Spleen (tissue), 13 donors: ENCODE data around the gene FAM236B. TPM values are rescaled to one million over a fixed set of nuclear protein-coding genes. Genes with fewer than 3 reads are reported as not detected.
"Not testable (repeated sequence)": the region's sequence is repeated elsewhere in the genome, so short reads cannot be mapped to it uniquely, and the experiment has no call there.

ENCODE experiments used
- DNase-seq: peaks from one replicate; pipeline ENCODE4 v3.0.0-alpha.2; 2020
- H3K27ac ChIP-seq, 8 donors: fragments of 200-600 bp; sonication (generic) in 7 of 8; 1 replicate in 4 of 8; 2 replicates in 4 of 8; pipeline versions ENCODE4 v1.5.0 to v1.8.0; 2016 to 2021; ENCODE audit warnings: inconsistent platforms in 4 of 8, mild to moderate bottlenecking in 4 of 8, moderate library complexity in 1 of 8
- H3K27me3 ChIP-seq, 7 donors: fragments of 200-600 bp; sonication (generic) in 6 of 7; replicated peaks in 1 of 7; 1 replicate in 4 of 7; 2 replicates in 3 of 7; pipeline versions ENCODE4 v1.5.0 to v1.8.0; 2016 to 2021; ENCODE audit warnings: inconsistent platforms in 3 of 7, mild to moderate bottlenecking in 1 of 7
- H3K36me3 ChIP-seq, 6 donors: fragments of 200-600 bp; sonication (generic) in 5 of 6; 1 replicate in 4 of 6; 2 replicates in 2 of 6; pipeline versions ENCODE4 v1.5.0 to v1.8.0; 2016 to 2021; ENCODE audit warnings: inconsistent platforms in 2 of 6
- H3K4me1 ChIP-seq, 6 donors: fragments of 200-600 bp; sonication (generic) in 5 of 6; 1 replicate in 3 of 6; 2 replicates in 3 of 6; pipeline versions ENCODE4 v1.5.0 to v1.8.0; 2016 to 2021; ENCODE audit warnings: inconsistent platforms in 3 of 6
- H3K4me3 ChIP-seq, 8 donors: fragments of 200-600 bp; sonication (generic) in 7 of 8; 1 replicate in 4 of 8; 2 replicates in 4 of 8; pipeline versions ENCODE4 v1.5.0 to v1.8.0; 2016 to 2021; ENCODE audit warnings: inconsistent platforms in 4 of 8, mild to moderate bottlenecking in 4 of 8, moderate library complexity in 2 of 8
- H3K9me3 ChIP-seq, 8 donors: fragments of 200-600 bp; sonication (generic) in 7 of 8; 1 replicate in 4 of 8; 2 replicates in 4 of 8; pipeline versions ENCODE4 v1.5.0 to v1.8.0; 2016 to 2021; ENCODE audit warnings: inconsistent platforms in 4 of 8
- WGBS, 5 donors: extraction: QIAGEN DNeasy Blood & Tissue Kit in 3 of 5; methylation state at CpG; one replicate each; pipeline versions ENCODE4 v1.1.5 to v1.1.7; 2013 to 2018; 5-methylcytosine and 5-hydroxymethylcytosine counted together
- intact Hi-C: fragments of 100-400 bp; cut with DNase I; formaldehyde crosslinking; loops from one replicate; pipeline ENCODE4 v1.15.0; 2023; ENCODE audit warnings: low total_unique reads
- long read RNA-seq, 2 donors: transcript quantifications; one replicate each; lab custom pipeline, GENCODE V29; 2026
- polyA plus RNA-seq, 3 donors: library from polyadenylated mRNA; stranded (reverse); fragments of 200-250 nt; gene quantifications; one replicate each; pipeline ENCODE4 v1.2.1, GENCODE V29; 2013
- total RNA-seq, 7 donors: library from RNA; depleted of rRNA in 3 of 7; stranded (reverse); fragments of >200 nt in 3 of 7; fragmentation: NEBNext Ultra II Directional in 4 of 7; extraction: Animal tissue kit (Norgen Biotek cat#: 25700) in 4 of 7; gene quantifications; one replicate each; pipeline versions ENCODE4 v1.1.0 to v1.2.1, GENCODE V29; 2016 to 2021
- donor health status: healthy with polysubstance abuse.
- donor health status: DM: no; HTN: no; CAD: no; lungs with moderate emphysema.
- donor health status: DM: no; HTN: no; CAD: no.
- donor health status: Bipolar disorder and iron deficiency.
- donor health status: healthy.
- donor health status: DM: no; HTN: no; CAD: no.
- donor health status: DM: yes; HTN: yes; CAD: no.

FAM236B gene
- not detected for total RNA-seq
- polyA plus RNA-seq: not detected
- long read RNA-seq, donor 1: 0 reads
- long read RNA-seq, donor 2: 0 reads

DNA sequence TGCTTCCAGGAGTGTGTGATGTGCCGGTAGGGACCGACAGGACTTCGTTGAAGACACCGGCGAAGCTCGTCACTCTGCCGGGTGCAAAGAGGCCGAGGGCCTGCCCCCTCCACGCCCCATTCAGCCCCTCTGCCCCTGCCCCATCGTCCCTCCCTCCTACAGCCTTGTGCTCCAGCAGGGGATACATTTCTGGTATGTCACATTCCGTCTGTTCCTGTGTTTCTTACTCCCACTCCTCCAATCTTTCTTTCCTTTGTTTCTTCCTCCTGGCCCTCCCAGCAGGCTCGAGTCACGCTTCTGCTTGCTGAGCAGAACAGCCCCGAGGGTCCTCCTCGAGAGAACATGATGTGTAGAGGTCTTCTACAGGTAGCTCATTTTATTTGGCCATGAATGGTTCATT, at the start of gene FAM236B:
TSS of gene FAM236B (minus strand) at position 101 of the 400 bp plus-strand sequence. CDS start at position 1, 100 bp downstream.
- H3K27me3 ChIP-seq, DNase-seq, H3K4me3 ChIP-seq, H3K4me1 ChIP-seq, H3K9me3 ChIP-seq, intact Hi-C loops, H3K36me3 ChIP-seq, H3K27ac ChIP-seq: not testable (repeated sequence)
- no CpG with 5 or more reads among the region's 15 CpGs for WGBS, 5 donors

DNA sequence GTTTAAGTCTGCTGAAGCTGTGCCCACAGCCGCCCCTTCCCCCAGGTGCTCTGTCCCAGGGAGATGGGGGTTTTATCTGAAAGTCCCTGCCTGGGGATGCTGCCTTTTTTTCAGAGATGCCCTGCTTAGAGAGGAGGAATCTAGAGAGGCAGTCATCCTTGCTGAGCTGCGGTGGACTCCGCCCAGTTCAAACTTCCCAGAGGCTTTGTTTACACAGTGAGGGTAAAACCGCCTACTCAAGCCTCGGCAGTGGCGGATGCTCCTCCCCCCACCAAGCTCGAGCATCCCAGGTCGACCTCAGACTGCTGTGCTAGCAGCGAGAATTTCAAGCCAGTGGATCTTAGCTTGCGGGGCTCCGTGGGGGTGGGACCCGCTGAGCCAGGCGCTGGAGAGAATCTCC, 48.2 kb upstream of the FAM236B start:
- DNase-seq, H3K27ac ChIP-seq, H3K4me1 ChIP-seq, intact Hi-C loops, H3K36me3 ChIP-seq, H3K4me3 ChIP-seq, H3K9me3 ChIP-seq, H3K27me3 ChIP-seq: not testable (repeated sequence)
- whole genome bisulfite sequencing, 5 donors: no CpG with 5 or more reads among the region's 13 CpGs

DNA sequence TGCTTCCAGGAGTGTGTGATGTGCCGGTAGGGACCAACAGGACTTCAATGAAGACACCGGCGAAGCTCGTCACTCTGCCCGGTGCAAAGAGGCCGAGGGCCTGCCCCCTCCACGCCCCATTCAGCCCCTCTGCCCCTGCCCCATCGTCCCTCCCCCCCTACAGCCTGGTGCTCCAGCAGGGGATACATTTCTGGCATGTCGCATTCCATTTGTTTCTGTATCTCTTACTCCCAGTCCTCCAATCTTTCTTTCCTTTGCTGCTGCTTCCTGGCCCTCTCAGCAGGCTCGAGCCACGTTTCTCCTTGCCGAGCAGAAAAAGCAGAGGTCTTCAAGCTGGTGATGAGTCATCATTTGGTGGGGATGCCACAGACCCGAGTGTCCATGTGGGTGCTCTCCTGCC, 25.6 kb upstream of the FAM236B start, which contains the start of gene FAM236D:
TSS of gene FAM236D (minus strand) at position 101 of the 400 bp plus-strand sequence. CDS start at position 1, 100 bp downstream.
- H3K4me1 ChIP-seq, H3K9me3 ChIP-seq, H3K4me3 ChIP-seq, H3K27me3 ChIP-seq, H3K27ac ChIP-seq, DNase-seq, intact Hi-C loops, H3K36me3 ChIP-seq: not testable (repeated sequence)
- no CpG with 5 or more reads among the region's 13 CpGs for WGBS, 5 donors

DNA sequence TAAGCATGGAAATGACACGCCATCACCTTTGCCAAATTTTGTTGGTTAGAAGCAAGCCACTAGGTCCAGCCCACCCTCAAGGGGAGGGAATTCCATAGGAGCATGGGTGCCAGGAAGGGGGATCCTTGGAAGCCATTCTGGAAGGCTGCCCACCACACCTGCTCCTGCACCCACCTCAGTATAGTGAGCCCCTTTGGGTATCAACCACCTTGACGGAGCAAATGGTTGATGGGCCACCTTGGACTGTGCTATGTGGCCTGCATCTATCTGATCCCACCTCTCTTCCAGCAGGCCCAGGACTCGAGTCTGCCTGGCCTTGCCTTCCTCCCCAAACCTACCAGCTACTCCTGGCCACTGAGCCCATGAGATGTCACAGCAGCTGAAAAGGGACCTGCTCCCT, 7.9 kb upstream of the FAM236B start:
- H3K4me3 ChIP-seq, H3K36me3 ChIP-seq, H3K27me3 ChIP-seq, H3K9me3 ChIP-seq, intact Hi-C loops, H3K4me1 ChIP-seq, H3K27ac ChIP-seq: not testable (repeated sequence)
- WGBS, 5 donors: 89 to 100% (median 100%) methylated on average over 1 of the region's 3 CpGs; no CpG with 5 or more reads in 2 of the 5 donors
- DNase-seq: peak; percentile 34

DNA sequence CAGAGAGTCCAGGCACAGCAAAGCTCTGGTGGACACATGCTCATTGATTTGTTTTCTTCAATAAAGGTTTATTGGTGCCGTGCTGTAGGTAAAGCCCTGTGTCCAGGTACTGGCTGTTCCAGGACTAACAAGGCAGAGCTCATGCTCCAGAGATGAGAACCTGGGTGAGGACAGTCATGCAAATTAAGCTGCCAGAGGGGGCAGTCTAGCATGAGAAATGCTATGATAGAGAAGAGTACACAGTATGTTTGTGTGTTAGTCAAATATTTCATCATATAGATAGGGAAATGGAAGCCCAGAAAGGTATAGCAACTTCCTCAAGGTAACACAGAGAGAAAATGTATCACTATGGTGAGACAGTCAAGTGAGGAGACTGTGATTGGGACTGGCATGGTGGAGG, 5.7 kb upstream of the FAM236B start:
- H3K27ac ChIP-seq, H3K4me1 ChIP-seq, H3K36me3 ChIP-seq, H3K4me3 ChIP-seq, intact Hi-C loops, H3K27me3 ChIP-seq, DNase-seq, H3K9me3 ChIP-seq: not testable (repeated sequence)
- no CpG with 5 or more reads among the region's 1 CpG for WGBS, 5 donors

DNA sequence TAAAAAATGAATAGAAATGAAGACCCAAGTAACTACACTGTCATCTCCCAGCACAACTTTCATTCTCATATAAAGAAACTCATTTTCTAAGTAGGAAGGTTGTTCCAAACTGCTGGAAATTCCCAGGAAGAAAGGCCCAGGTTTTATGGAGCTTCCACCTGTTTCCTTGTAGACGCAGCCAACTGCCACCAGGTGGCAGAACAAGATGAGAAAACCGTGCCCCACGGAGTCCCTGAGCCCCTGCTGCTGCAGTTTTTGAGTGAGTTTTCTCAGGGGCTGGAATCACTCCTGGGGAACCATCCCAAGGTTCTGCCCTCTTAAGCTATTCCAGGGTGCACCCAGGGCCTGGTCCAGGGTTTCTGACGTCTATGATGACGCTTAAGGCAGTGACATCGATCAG, 1.5 kb upstream of the FAM236B start:
- H3K36me3 ChIP-seq, H3K4me1 ChIP-seq, H3K27me3 ChIP-seq, DNase-seq, H3K4me3 ChIP-seq, intact Hi-C loops, H3K9me3 ChIP-seq, H3K27ac ChIP-seq: not testable (repeated sequence)
- no CpG with 5 or more reads among the region's 6 CpGs for WGBS, 5 donors

DNA sequence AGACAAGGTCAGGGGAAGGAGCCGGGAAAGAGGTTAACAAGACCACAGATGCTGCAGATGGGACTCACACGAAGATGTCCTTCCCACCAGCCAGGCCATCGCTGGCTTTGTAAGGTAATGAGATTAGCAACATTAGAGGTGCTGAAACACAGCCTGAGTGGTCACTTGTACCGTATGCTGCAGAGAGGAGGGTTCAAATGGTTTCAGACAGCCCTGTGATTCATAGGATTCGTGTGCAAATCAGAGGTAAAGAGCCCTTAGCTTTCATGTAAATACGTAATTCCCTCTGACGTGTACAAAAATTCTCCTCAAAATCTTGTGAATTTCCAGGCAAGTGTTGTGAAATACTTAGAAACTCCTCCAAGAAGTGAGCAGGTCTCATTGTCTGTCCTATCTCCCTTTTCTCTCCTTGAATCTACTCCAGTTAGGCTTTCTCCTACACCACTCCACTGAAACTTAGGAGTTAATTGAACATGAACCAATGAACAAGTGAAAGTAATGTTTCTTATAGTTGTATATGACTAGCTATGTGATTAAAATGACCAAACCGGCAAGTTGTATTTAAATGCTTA, 991 bp upstream of the FAM236B start:
- WGBS, 5 donors: no CpG with 5 or more reads among the region's 8 CpGs
- H3K9me3 ChIP-seq, DNase-seq, H3K4me1 ChIP-seq, intact Hi-C loops, H3K4me3 ChIP-seq, H3K36me3 ChIP-seq, H3K27me3 ChIP-seq, H3K27ac ChIP-seq: not testable (repeated sequence)

DNA sequence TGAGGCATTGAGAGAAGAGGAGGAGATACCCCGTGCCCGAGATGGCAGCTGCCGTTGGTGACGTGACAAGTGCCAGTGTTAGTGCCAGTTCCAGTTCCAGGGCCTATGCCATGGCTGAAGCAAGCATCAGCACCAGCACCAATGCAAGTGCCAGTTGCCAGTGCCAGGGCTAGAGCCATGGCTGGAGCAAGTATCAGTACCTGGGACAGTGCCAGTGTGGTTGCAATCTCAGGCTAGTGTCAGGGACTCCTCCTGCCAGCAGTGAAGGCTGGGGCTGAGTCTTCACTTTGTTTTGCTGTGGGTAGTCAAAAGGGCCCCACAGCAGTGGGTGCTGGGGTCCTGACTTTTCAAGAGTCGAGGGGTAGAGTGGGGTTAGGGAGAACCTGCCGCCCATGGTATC, 4.3 kb downstream of the FAM236B start:
- intact Hi-C loops, H3K4me3 ChIP-seq, H3K27me3 ChIP-seq, H3K4me1 ChIP-seq, H3K36me3 ChIP-seq, H3K9me3 ChIP-seq, DNase-seq, H3K27ac ChIP-seq: not testable (repeated sequence)
- no CpG with 5 or more reads among the region's 6 CpGs for WGBS, 5 donors

DNA sequence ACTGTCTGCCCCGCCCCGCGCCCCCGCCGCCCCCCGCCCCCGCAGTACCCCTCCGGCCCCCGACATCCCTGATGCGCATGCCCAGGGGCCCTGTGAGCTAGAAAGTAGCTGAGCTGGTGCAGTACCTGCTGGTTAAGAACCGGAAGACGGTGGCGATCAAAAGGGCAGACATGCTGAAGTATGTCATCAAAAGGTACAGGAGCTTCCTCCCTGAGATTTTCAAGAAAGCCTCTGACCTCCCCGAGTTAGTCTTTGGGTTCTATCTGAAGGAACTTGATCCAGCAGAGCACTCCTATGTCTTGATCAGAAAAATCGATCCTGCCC, 5.0 kb downstream of the FAM236B start:
- intact Hi-C loops, DNase-seq, H3K27ac ChIP-seq, H3K9me3 ChIP-seq, H3K27me3 ChIP-seq, H3K4me3 ChIP-seq, H3K4me1 ChIP-seq, H3K36me3 ChIP-seq: not testable (repeated sequence)
- WGBS, 5 donors: no CpG with 5 or more reads among the region's 15 CpGs

DNA sequence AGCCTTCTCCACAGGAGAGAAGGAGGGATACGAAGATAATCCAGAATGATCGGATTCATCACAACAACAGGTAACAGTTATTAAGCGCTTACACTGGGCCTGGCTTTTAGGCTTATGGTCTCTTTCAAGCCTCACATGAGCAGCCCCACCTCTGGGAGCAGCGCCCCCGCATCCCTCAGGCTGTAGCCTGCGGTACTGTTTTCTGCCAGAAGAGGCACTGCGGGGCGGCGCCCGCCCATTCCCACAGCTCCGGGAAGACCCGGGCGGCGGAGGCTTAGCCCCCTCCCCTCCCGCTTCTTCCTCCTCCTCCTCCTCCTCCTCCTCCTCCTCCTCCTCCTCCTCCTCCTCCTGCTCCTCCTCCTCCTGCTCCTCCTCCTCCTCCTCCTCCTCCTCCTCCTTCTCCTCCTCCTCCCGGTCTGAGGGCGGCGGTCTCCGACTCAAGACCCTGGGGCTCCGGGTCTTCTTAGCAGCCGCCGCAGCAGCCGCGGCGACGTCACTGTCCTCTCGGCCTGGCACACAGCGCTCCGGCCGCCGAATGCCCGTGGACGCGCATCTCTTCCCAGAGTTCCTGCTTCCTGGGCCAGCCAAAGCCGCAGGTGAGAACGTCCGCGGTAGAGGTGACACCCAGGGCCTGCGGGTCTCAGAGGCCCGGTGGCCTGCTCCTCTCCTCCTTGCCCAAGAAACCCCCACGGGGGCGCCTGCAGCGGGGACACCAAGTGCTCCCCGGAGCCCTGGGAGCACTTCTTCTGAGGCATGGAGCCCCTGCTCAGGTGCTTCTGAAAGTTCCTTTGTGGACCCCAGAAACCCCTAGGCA, 5.6 kb downstream of the FAM236B start, which contains the start of gene DMRTC1B:
TSS of gene DMRTC1B (plus strand) at position 238 of the 814 bp plus-strand sequence. CDS start 68,246 bp downstream, outside the sequence.
- H3K27ac ChIP-seq, H3K27me3 ChIP-seq, H3K4me1 ChIP-seq, DNase-seq, H3K36me3 ChIP-seq, H3K9me3 ChIP-seq, H3K4me3 ChIP-seq, intact Hi-C loops: not testable (repeated sequence)
- WGBS, 5 donors: no CpG with 5 or more reads among the region's 44 CpGs

DNA sequence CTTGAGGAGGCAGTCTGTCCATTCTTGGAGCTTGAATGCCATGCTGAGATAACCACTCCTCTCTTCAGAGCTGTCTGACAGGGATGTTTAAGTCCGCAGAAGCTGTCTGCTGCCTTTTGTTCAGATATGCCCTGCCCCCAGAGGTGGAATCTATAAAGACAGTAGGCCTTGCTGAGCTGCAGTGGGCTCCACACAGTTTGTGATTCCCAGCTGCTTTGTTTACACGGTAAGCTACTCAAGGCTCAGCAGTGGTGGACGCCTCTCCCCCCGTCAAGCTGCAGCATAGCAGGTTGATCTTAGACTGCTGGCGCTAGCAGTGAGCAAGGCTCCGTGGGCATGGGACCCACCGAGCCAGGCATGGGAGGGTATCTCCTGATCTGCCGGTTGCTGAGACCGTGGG, 22.0 kb downstream of the FAM236B start:
- WGBS, 5 donors: no CpG with 5 or more reads among the region's 9 CpGs
- H3K36me3 ChIP-seq, intact Hi-C loops: not testable (repeated sequence)

More for the DNA sequence above, 22.0 kb downstream of the FAM236B start:
- DNase-seq, H3K4me3 ChIP-seq, H3K4me1 ChIP-seq, H3K9me3 ChIP-seq, H3K27me3 ChIP-seq, H3K27ac ChIP-seq: not testable (repeated sequence)
